Vagina (tissue), 2 donors: ENCODE results near the gene FAM185A.
"Not testable (repeated sequence)": the region's sequence is repeated elsewhere in the genome, so short reads cannot be mapped to it uniquely, and the experiment has no call there.

Source experiments
- POLR2A ChIP-seq, 2 donors: fragments of 450-650 bp; IDR thresholded peaks; one replicate each; pipeline ENCODE4 v1.6.1; 2017; ENCODE audit warnings: antibody characterized with exemption in 2 of 2, mild to moderate bottlenecking in 2 of 2, moderate library complexity in 2 of 2
- TF ChIP-seq, protein P1 (sequence below), 3 experiments: fragments of 450-650 bp in 2 of 3; fragments of 200-600 bp in 1 of 3; sonication (generic) in 1 of 3; IDR thresholded peaks; one replicate each; pipeline ENCODE4 v1.5.1; 2017 to 2019; ENCODE audit warnings: antibody characterized with exemption in 3 of 3, mild to moderate bottlenecking in 2 of 3, moderate library complexity in 2 of 3

DNA sequence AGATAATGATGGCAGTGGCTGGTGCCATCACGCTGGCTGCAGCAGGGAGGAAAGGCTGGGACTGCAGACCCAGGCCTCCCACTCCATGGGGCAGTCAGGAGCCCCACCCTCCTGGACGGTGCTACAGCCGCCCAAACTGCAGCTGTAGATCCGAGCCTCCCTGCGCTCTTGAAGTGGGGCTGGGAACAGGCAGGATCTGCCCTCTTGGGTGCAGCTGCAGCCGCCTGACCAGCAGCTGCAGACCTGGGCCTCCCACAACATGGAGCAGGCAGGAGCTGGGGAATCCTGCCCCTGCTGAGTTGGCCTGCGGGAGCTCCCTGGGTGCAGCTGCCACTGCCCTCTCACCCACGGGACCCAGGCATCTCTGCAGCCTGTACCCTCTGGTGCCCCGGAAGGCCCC lies 4.9 kb upstream of the FAM185A start:
- TF ChIP-seq, protein P1, sequence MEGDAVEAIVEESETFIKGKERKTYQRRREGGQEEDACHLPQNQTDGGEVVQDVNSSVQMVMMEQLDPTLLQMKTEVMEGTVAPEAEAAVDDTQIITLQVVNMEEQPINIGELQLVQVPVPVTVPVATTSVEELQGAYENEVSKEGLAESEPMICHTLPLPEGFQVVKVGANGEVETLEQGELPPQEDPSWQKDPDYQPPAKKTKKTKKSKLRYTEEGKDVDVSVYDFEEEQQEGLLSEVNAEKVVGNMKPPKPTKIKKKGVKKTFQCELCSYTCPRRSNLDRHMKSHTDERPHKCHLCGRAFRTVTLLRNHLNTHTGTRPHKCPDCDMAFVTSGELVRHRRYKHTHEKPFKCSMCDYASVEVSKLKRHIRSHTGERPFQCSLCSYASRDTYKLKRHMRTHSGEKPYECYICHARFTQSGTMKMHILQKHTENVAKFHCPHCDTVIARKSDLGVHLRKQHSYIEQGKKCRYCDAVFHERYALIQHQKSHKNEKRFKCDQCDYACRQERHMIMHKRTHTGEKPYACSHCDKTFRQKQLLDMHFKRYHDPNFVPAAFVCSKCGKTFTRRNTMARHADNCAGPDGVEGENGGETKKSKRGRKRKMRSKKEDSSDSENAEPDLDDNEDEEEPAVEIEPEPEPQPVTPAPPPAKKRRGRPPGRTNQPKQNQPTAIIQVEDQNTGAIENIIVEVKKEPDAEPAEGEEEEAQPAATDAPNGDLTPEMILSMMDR (IDR thresholded peaks at IDR 0.05) = not testable (repeated sequence)
- TF ChIP-seq POLR2A (IDR thresholded peaks at IDR 0.05) = not testable (repeated sequence)
